Activated CD4-positive, alpha-beta T cell treated with anti-CD3 and anti-CD28 coated beads, Interleukin-2, amount 50 U/mL, for 16 hours (primary cell): ENCODE measurements around the gene CNTLN.
"Not testable (repeated sequence)": the region's sequence is repeated elsewhere in the genome, so short reads cannot be mapped to it uniquely, and the experiment has no call there.

Experiments
- DNase-seq: peaks from one replicate; pipeline ENCODE4 v3.0.0-alpha.2; 2020

The CNTLN gene

DNA sequence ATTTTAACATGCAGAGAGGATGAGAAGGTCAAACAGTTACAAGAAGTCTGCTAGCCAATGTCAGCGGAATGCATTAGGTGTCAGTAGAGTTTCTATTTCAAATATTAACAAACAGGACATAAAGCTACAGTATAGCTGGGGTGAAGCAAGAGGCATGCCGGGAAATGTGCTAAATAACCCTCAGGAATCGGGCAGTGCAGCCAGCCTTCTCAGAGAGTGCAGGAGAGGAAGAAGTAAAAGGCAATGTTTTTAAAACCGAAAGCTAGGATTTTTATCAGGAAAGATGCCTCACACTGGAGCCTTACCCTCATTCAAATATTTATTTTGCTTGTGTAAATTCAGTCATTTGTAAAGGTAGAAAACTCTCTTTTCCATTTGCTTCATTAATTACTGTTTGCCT is 384.9 kb downstream of the CNTLN start:
- no peak for DNase-seq

GRCh38 chr9:17520268-17521064 is 385.6 kb downstream of the CNTLN start:
- no peak for DNase-seq

DNA sequence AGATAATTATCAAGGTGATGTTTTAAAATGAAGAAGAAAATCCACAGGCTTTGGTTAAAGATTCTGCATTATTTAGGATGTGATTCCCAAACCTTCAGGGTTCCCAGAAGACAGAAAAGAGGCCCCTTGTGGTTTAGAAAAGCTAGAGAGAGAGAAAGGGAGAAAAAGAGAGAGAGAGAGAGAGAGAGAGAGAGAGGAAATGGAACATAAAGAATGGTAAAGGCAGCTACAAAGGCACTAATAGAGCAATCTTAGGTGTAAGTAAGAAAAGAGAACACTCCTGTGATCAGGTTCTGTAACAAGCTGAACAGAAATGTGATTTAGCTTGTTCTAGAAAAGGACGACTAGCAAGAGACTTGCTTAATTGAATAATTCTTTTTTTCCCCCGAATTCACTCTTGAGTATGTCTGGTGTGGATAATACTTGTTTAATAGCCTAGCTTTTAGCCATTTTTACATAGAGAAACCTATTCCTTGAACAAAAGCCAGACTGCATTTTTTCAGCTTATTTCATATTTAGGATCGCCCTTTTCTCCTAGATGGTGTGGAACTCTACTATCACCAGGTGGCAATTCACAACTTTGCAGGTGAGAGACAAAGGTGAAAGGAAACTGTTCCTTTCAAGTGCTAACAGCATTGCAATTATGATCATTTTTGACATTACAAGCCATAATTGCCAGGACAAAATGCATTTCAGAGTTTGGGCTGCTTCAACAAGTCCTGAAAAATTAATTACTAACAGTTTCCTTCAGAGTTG is 386.4 kb downstream of the CNTLN start:
- DNase-seq, result no peak

GRCh38 chr9:17526726-17527125 is 391.9 kb downstream of the CNTLN start:
- DNase-seq, result not testable (repeated sequence)

DNA sequence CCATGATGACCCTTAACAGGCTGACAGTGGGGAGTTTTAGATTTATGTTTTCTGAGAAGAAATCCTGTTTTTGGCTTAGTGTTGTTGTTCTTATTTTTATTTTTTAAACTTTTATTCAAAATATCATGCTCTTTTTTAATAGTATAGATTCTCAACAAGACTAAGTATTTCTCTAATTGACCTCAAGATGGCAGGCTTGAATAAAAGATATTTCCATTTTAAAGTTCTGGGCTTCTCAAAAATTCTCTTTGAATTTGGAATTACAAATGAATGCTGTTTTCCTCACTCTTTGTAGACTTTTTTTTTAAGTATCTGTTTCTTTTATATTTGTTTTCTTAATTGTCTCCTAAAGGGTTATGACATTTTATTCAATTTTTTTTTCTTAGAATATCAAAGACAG is 394.0 kb downstream of the CNTLN start:
- DNase-seq, result no peak

DNA sequence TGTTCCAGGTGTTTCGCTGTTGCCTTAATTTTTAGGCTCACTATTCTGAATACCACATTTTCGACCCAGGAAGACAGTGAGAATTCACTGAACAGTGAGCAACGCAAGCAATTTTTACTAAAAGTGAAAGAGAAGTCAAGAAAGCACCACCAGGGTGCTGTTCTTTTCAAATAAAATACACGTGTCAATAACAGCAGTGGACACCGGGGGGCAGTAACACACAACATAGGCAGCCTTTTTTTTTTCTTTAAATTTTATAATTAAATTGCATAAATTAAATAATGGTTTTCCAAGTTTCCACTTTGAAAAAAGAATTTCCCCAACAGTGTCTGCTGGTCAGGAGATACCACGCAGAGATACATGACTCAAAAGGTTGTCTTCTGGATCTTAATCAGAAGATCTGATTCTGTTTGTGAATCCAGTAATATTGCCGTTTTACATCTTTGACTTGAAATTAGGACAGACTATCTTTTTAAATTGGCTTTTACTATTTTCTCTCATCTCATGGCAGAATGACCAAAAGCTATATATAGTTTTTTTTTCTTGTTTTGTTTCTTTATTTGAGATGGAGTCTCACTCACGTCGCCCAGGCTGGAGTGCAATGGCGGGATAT is 396.9 kb downstream of the CNTLN start:
- DNase-seq, result peak; percentile 35

DNA sequence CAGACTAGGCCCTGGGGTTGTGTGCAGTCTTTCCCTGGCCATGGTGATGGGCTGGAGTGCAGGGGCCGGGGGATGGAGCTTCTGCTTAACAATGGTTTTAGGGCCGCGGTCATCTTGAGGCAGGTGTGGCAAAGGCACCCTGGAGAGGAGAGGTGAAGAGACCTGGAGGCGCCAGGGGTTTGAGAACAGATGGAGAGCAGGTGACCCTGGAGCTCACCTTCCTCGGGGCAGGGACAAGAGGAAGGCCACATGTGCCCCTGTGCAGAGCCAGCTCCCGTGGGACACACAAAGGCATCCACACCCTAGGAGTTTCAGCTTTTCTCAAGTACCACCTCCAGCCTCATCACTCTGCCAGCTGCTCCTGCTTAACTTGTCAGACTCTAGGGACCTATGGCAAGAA is 397.6 kb downstream of the CNTLN start:
- no peak for DNase-seq

DNA sequence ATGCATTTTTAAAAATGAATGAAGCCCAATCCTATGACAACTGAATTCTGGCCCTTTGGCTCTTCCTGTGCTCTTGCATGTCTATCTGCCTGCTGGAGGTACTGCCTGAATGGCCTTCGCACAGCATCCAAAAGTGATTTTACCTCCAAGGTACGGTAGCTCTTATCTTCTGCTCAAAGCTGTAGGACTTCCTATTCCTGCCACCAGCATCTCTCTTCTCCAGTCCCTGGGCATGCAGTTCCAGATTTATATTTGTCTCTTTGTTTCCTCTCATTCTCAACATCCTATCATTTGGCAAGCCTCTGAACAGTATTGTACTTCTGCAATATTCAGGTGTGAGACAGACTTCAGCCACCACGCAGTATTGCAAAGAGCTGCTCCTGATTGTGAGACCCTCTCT is 400.3 kb downstream of the CNTLN start:
- no peak for DNase-seq

- DNase-seq, result no peak
Measured at GRCh38 chr9:17536027-17536426, 401.2 kb downstream of the CNTLN start.

- no peak for DNase-seq
Measured at GRCh38 chr9:17551023-17551422, 416.2 kb downstream of the CNTLN start.
